HG03354 (cell line): ENCODE measurements around the gene HNRNPH3.

Source experiments
- ATAC-seq: cut with Tn5 transposase; IDR thresholded peaks from one replicate; pipeline ENCODE4 v1.9.1; 2021; ENCODE audit warnings: mild to moderate bottlenecking; ENCODE audit not compliant: unreplicated experiment, poor library complexity, severe bottlenecking

The HNRNPH3 gene

DNA sequence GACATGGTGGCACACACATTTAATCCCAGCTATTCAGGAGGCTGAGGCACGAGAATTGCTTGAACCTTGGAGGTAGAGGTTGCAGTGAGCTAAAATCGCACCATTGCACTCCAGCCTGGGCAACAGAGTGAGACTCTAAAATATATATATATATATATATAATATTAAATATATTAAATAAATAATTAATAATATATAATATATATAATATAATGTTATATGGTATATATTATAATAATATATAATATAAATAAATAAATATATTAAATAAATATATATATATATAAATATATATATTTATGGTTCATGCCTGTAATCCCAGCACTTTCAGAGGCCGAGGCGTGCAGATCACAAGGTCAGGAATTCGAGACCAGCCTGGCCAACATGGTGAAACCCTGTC is 34.7 kb downstream of the HNRNPH3 start:
- ATAC-seq, result no peak

DNA sequence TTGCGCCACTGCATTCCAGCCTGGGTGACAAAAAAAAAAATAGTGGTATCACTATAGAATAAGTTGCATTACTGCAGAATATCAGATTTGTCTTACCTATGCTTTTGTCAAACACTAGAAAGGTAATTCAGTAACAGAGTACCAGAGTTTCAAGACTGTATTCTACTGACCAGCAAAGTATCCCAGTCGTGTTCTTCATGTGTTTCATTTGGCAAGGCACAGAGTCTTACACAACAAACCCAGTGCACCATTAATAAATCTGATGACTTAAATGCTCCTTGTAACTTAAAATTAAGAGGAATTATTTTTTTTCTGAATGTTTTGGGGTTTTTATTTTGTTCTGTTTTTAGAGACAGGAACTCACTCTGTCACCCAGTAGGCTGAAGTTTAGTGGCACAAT is 35.3 kb downstream of the HNRNPH3 start:
- ATAC-seq, result no peak

GRCh38 chr10:68371604-68372003 is 39.7 kb downstream of the HNRNPH3 start:
- no peak for ATAC-seq

DNA sequence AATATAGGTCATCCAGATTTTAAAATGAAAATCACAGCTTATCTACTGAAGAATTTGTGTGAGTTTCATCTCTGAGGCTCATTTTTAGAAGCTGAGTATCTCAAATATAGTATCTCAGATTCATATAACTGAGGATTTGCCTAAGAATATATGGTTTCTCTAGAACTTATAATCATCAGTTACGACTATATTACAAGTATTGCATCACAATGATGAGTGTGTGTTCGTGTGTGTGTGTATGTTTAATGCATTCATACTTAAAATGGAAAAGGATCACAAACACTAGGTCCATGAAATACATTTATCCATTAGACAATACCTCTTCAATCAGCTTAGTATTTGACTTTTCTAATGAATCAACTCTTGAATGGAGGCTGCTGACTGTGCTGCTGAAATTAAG is 53.9 kb downstream of the HNRNPH3 start:
- no peak for ATAC-seq
